ENCODE results near the gene MRPL49. TPM values are rescaled to one million over a fixed set of nuclear protein-coding genes. Genes with fewer than 3 reads are reported as not detected.
A peak's percentile ranks its signal among the peaks of the same experiment; 100 is the strongest.
"Not testable (repeated sequence)": the region's sequence is repeated elsewhere in the genome, so short reads cannot be mapped to it uniquely, and the experiment has no call there.

Gene MRPL49
- total RNA-seq, 1 experiment from 2014 or later = 74.4 TPM

DNA sequence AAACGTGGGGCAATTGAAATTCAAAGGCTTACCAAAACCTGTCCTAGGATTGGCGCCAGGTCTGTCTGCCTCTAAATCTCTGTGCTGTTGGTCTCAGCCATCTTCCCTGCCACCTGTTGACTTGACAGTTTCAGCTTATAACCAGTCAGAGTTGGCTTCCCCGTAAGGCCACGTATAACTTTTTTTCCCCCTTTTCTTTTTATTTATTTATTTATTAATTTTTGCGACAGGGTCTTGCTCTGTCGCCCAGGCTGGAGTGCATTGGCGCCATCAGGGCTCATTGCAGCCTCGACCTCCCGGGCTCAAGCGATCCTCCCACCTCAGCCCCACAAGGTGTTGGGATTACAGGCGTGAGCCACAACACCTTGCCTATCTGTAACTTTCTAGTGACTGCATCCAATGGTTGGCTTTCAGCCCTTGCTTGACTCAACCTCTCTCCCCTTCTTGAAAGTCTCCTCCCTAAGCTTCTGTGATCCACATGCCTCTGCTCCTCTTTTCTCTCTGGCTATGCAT lies 13.6 kb downstream of the MRPL49 start:
- Histone ChIP-seq H3K27me3 (peaks cover 8% of the 10 kb centered on the region), H3K4me3 (peak overlapping the region; percentile 97), H3K36me3 (peaks cover 34% of the 10 kb centered on the region), H3K9me3 (no peaks in the 10 kb centered on the region; the same call in 1 of the 2 replicates)
- no peak for DNase-seq

DNA sequence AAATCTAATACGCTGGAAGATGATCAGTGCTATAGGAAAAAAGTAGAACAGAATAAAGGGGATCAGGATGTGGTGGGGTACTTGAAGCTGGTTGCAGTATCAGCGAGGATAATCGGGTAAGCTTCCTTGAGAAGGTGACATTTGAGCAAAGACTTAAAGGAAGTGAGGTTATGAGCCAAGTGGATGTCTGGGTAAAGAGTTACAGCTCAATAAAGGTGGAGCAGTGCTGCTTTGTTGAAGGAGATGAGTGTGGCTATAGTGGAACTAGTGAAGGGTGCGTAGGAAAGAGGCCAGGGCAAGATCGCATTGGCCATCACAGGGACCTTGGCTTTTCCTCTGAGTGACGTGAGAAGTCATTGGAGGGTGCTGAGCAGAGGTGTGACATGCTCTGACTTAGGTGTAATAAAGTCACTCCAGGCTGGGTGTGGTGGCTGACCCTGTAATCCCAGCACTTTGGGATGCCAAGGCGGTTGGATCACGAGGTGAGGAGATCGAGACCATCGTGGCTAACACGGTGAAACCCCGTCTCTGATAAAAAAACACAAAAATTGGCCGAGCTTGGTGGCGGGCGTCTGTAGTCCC lies 14.5 kb downstream of the MRPL49 start:
- peaks cover 27% of the 10 kb centered on the region for H3K36me3 ChIP-seq
- H3K9me3 ChIP-seq = no peaks in the 10 kb centered on the region; the same call in 1 of the 2 replicates

DNA sequence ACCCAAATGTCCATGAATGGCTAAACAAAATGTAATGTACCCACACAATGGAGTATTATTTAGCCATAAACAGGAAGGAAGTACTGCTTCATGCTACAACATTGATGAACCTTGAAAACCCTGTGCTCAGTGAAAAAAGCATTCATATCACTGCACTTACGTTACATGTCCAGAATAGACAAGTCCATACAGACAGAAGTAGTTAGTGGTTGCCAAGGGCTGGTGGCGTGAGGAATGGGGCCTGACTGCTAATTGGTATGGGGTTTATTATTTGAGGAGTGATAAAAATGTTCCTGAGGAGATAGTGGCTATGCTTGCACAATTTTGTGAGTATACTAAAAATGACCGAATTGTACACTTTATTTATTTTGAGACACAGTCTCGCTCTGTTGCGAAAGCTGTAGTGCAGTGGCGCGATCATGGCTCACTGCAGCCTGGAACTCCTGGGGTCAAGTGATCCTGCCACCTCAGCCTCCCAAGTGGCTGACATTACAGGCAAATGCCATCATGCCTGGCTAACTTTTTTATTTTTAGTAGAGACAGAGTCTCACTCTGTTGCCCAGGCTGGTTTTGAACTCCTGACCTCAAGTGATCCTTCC lies 19.9 kb downstream of the MRPL49 start:
- H3K9me3 ChIP-seq = no peaks in the 10 kb centered on the region; the same call in 1 of the 2 replicates
- no peaks in the 10 kb centered on the region for H3K36me3 ChIP-seq
- no peak overlapping the region for H3K4me3 ChIP-seq
- peaks cover 13% of the 10 kb centered on the region for H3K27me3 ChIP-seq
- no peak for DNase-seq

More for the DNA sequence above, 14.5 kb downstream of the MRPL49 start:
- DNase-seq = no peak
- Histone ChIP-seq H3K27me3 (peaks cover 13% of the 10 kb centered on the region), H3K4me3 (no peak overlapping the region)

DNA sequence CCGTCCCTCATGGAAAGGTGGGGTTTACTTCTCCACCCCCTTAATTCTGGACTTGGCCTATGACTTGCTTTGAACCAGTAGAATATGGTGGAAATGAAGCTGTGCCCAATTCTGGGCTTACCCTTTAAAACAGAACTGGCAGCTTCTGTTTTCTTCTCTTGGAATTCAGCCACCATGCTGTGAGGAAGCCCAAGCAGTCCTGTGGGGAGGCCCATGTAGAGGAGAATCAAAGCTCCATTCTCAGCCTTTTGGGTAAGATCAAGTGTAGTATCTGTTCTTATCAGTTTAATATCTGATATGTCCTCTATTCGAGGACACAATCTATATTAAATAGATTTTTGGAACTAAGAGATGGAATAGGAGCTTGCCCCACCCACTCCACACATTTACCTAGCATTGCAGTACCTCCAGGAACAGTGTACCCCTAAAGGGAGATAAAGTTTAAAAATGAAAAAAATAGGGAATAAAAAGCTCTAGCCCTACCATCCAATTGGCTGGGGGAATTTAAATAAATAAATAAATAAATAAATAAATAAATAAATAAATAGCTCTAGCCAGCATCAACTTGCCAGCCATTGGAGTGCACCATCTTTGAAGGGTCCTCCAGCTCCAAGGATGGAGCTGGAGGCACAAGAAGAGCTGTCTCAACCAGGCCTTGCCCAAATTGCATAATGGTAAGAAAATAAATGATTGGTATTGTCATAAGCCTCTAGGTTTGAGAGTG lies 25.4 kb downstream of the MRPL49 start:
- Histone ChIP-seq H3K27me3 (no peaks in the 10 kb centered on the region), H3K4me3 (no peak overlapping the region), H3K9me3 (no peaks in the 10 kb centered on the region), H3K36me3 (no peaks in the 10 kb centered on the region)
- DNase-seq = no peak

DNA sequence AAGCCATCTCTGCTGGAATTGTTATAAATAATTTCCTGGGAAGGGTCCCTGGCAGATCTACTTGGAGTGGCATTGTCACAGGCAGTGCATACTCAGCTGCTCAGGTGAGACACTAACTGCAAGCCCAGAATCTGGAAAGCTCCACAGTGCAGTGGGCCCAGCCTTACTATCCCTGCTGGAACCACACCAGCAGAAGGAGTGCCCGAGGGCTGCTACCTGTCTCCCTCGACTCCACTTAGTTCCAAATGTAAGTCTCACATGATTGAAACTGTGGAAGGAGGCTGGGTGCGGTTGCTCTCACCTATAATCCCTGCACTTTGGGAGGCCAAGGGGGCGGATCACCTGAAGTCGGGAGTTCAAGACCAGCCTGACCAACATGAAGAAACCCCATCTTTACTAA lies 26.5 kb downstream of the MRPL49 start:
- DNase-seq = no peak
- Histone ChIP-seq H3K4me3 (no peak overlapping the region), H3K27me3 (no peaks in the 10 kb centered on the region), H3K9me3 (no peaks in the 10 kb centered on the region), H3K36me3 (no peaks in the 10 kb centered on the region)

DNA sequence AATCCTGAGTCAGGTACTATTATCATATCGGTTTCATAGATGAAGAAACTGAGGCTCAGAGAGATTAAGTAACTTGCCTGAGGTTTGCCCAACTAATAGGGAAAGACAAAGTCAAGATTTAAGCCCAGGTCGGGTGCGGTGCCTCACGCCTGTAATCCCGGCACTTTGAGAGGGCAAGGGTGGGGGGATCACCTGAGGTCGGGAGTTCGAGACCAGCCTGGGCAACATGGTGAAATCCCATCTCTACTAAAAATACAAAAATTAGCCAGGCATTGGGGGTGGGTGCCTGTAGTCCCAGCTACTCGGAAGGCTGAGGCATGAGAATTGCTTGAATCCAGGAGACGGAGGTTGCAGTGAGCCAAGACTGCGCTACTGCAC lies 28.0 kb downstream of the MRPL49 start:
- H3K4me3 ChIP-seq, DNase-seq, H3K27me3 ChIP-seq, H3K36me3 ChIP-seq, H3K9me3 ChIP-seq: not testable (repeated sequence)

DNA sequence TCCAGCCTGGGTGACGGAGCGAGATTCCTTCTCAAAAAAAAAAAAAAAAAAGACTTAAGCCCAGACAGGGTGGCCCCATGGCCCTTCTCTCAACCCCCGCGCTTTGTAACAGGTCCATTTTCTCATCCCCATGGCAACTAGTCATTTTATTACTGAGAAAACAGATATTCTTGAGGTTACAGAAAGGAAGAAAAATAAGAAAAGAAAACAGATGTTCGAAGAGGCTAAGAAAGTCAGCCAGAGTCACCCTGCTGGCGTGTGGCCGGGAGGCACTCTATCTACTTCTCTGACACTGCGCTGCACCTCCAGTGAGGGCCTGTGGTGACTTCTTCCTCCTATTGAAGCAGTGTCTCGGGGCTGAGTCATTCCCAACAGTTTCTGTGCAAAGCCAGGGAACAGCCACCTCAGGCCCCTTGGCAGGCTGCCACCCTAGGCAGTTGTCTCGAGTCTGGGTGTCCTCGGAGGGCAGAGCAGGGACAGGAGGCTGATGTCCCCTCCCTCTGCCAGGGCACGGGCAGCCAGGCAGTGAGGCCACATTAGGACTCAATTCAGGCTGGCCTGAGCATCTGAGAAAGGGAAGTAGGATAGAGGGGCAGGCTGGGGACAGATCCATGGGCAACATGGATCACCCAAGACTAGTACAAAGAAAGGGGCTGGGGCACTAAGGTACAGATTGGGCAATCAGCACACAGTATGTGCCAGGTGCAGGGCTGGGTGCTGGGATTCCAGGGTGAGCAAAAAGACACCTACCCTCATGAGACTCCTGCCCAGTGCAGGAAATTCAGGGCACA lies 28.6 kb downstream of the MRPL49 start:
- Histone ChIP-seq H3K36me3 (no peaks in the 10 kb centered on the region), H3K4me3 (no peak overlapping the region), H3K9me3 (no peaks in the 10 kb centered on the region), H3K27me3 (no peaks in the 10 kb centered on the region)
- DNase-seq = peak; percentile 76

DNA sequence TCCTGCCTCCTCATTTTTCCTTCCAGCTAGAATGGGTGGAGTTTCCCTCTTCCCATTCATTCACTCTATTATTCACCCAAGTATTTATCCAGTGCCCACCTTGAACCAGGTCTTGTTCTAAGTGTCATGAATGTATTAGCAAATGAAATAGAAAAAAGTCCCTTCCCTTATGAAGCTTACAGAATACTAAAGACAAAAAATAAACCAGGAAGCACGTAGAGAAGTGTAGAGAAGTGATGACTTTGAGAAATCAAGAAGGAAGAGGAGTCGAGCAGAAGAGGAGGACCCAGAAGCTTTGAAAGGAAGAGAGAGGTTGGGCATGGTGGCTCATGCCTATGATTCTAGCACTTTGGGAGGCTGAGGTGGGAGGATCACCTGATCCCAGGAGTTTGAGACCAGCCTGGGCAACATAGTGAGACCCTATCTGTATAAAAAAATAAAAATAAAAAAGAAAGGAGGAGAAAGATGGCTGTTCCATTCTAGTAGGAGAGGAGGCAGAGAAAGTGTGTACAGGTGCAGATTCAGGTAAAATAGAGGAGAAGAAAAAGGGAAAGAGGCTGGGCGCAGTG lies 29.3 kb downstream of the MRPL49 start:
- H3K36me3 ChIP-seq = no peaks in the 10 kb centered on the region
- H3K9me3 ChIP-seq = no peaks in the 10 kb centered on the region
- DNase-seq = no peak
- H3K27me3 ChIP-seq = no peaks in the 10 kb centered on the region
- no peak overlapping the region for H3K4me3 ChIP-seq

DNA sequence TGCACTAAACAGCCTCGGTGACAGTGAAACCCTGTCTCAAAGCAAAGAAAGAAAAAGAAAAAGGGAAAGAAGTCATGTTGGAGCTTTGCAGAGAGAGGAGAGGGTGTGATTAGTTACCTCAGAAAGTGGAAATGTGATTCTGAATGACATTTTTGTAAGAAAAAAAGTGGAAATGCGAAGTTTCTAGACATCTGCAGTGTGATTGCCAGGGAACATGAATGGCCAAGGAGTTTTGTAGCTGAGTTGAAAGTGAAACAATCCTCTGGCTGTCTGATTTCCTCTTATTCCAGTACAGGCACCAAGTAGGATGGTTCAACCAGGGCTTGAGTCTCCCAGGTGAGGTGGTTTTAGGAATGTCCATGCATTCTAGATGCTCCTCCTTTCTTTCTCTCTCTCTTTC lies 30.0 kb downstream of the MRPL49 start:
- H3K36me3 ChIP-seq = no peaks in the 10 kb centered on the region
- no peak overlapping the region for H3K4me3 ChIP-seq
- H3K9me3 ChIP-seq = no peaks in the 10 kb centered on the region
- no peaks in the 10 kb centered on the region for H3K27me3 ChIP-seq
- no peak for DNase-seq

DNA sequence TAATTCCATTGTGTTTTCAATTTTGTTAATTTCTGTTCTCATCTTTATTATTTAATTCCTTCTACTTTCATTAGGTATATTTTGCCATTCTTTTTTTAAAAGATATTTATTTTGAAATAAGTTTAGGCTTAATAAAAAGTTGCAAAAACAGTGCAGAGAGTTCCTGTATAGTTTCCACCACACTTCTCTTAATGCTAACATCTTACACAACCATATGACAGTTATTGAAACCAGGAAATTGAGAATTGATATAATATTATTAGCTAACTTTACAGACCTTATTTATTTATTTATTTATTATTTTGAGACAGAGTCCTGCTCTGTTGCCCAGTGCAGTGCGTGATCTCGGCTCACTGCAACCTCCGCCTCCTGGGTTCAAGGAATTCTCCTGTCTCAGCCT lies 34.1 kb downstream of the MRPL49 start:
- Histone ChIP-seq H3K9me3 (no peaks in the 10 kb centered on the region), H3K4me3 (no peak overlapping the region), H3K36me3 (no peaks in the 10 kb centered on the region), H3K27me3 (no peaks in the 10 kb centered on the region)
- no peak for DNase-seq

DNA sequence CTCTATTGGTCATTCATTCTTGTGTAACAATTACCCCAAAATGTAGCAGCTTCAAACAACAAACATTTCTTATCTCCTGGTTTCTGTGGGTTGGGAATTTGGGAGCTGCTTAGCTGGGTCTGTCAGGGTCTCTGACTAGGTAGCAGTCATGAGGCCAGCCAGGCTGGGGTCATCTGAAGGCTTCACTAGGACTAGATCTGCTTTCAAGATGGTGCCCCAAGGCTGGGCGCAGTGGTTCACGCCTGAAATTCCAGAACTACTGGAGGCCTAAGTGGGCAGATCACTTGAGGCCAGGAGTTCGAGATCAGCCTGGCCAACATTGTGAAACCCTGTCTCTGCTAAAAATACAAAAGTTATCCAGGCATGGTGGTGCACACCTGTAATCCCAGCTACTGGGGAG lies 34.8 kb downstream of the MRPL49 start:
- no peaks in the 10 kb centered on the region for H3K36me3 ChIP-seq
- DNase-seq = no peak
- H3K4me3 ChIP-seq = no peak overlapping the region
- H3K27me3 ChIP-seq = no peaks in the 10 kb centered on the region
- no peaks in the 10 kb centered on the region for H3K9me3 ChIP-seq

DNA sequence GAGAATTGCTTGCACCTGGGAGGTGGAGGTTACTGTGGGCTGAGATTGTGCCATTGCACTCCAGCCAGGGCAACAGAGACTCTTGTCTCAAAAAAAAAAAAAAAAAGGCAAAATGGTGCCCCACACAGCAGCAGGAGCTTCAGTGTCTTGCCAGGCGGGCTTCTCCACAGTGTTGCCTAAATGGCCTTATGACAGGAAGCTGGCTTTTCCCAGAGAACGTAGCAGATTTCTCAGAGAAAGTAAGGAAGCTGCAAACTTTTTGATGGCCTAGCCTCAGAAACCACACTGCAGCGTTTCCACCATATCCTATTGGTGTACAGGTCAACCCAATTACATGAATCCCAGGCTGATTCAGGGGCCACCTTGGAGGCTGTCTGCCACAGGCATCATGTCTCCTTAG lies 35.2 kb downstream of the MRPL49 start:
- no peak overlapping the region for H3K4me3 ChIP-seq
- H3K27me3 ChIP-seq = no peaks in the 10 kb centered on the region
- no peaks in the 10 kb centered on the region for H3K9me3 ChIP-seq
- DNase-seq = no peak
- H3K36me3 ChIP-seq = no peaks in the 10 kb centered on the region

DNA sequence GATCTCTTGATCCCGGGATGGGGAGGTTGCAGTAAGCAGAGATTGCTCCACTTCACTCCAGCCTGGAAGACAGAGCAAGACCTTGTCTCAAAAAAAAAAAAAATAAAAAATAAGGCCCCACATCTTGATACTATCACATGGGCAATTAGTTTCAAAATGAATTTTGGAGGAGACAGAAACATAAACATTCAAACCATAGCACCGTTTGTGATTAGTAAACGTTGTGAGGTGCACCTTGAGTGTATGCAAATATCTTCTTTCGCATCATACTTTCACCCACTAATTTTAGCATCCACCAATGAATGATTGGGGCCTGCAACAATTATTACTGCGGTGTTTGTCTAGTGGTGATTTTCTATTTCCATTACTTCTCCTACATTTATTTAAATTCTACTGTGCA lies 36.9 kb downstream of the MRPL49 start:
- H3K9me3 ChIP-seq = no peaks in the 10 kb centered on the region
- H3K4me3 ChIP-seq = no peak overlapping the region
- no peak for DNase-seq
- H3K36me3 ChIP-seq = no peaks in the 10 kb centered on the region
- H3K27me3 ChIP-seq = no peaks in the 10 kb centered on the region

DNA sequence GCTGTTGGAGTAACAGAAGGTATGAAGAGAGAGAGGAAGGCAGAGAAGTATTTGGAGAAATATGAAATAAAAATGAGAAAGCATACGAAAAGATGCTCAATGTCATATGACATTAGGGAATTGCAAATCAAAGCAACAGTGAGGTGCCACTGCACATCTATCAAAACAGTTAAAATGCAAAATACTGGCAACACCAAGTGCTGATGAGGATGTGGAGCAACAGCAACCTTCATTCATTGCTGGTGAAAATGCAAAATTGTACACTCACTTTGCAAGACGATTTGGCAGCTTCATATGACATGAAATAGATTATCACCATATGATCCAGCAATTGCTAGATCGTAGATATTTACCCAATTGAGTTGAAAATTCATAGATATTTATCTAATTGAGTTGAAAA lies 38.5 kb downstream of the MRPL49 start:
- no peak overlapping the region for H3K4me3 ChIP-seq
- H3K36me3 ChIP-seq = no peaks in the 10 kb centered on the region
- no peaks in the 10 kb centered on the region for H3K9me3 ChIP-seq
- H3K27me3 ChIP-seq = no peaks in the 10 kb centered on the region
- DNase-seq = no peak

DNA sequence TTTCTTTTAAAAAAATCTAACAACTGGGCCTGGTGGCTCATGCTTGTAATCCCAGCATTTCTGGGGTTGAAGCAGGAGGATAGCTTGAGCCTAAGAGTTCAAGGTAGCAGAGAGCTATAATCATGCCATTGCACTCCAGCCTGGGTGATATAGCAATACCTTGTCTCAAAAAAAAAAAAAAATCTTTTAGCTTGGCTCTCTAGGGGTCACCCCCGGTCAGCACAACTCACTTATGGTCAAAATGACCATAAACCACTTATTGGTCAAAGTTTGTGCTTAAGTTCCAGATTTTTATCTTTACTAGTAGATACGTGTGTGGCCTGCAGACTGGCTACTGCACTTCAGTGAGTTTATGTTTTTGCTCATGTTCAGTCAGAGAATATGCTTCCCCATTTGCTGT lies 41.6 kb downstream of the MRPL49 start:
- Histone ChIP-seq H3K36me3 (no peaks in the 10 kb centered on the region), H3K4me3 (no peak overlapping the region)

DNA sequence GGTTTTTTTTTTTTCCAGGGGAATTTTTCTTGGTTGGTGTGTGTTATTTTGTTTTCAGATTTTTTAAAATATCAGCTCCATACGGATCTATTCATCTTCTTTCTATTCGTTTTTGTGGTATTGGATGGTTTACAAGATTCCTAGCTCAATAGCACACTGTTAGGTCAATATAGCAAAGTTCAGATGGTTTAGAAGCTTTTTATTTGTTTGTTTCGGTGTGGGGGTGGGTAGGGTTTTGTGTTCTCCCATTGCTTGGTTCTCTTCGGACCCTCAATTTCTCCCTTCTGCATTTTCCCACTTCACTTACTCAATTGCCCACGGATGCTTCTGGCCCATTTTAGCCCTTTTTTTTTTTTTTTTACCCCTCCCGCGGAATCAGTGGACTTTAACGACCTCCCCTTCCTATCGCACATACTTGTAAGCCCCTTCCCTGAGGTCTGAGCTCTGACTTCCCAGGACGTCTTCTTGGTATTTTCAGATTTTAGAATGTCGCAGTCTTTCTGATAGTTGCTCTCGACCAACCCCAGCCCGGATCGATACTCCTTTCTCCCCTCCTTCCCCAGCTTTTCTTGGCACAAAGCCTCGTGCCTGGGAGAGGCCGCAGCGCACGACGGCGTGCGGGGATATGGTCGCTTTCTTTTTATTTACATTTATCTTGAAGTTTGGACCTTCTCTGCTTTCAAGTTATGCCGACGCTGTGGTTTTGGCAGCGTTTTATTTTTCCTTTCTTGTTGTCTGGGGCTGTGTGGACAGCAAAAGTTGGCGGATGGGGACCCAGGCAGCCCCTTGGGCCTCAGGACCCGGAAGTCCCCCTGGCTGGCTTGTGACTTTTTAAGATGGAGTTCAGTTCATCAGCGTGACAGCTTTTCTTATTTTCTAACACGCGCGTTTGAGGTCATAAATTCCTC lies 43.5 kb downstream of the MRPL49 start:
- Histone ChIP-seq H3K27me3 (no peaks in the 10 kb centered on the region), H3K4me3 (0 out of 2 replicates have a peak overlapping the region, but pooled peaks have one; percentile 8), H3K36me3 (no peaks in the 10 kb centered on the region), H3K9me3 (no peaks in the 10 kb centered on the region)
- DNase-seq = no peak

More for the DNA sequence above, 41.6 kb downstream of the MRPL49 start:
- Histone ChIP-seq H3K27me3 (no peaks in the 10 kb centered on the region), H3K9me3 (no peaks in the 10 kb centered on the region)
- DNase-seq = no peak

Data from MG63 (cell line).